HL-60 (cell line): ENCODE results near the gene PCDHB8.
"Not testable (repeated sequence)": the region's sequence is repeated elsewhere in the genome, so short reads cannot be mapped to it uniquely, and the experiment has no call there.

ENCODE experiments used
- DNase-seq, 2 experiments: peaks; one replicate each; pipeline ENCODE4 v3.0.0-alpha.2; 2010 to 2020; ENCODE audit warnings: low read depth in 1 of 2, low spot score in 1 of 2
- H3K27ac ChIP-seq: fragments of 250-450 bp; sonication (Bioruptor Pico); replicated peaks from 2 replicates; pipeline ENCODE4 v1.5.1; 2020; ENCODE audit warnings: mild to moderate bottlenecking, moderate library complexity
- H3K27me3 ChIP-seq: fragments of 250-450 bp; sonication (Bioruptor Pico); 2 replicates; pipeline ENCODE4 v1.5.1; 2021; ENCODE audit warnings: mild to moderate bottlenecking, moderate library complexity; ENCODE audit not compliant: insufficient read depth, poor library complexity, severe bottlenecking
- H3K4me3 ChIP-seq: replicated peaks from 2 replicates; pipeline ENCODE4 v1.5.1; 2011; ENCODE audit warnings: mild to moderate bottlenecking, control low read depth, low read length; ENCODE audit not compliant: insufficient read depth
- CTCF ChIP-seq: IDR thresholded peaks from one replicate; pipeline ENCODE4 v1.5.1; 2011; ENCODE audit warnings: low read length, control low read depth, inconsistent platforms; ENCODE audit not compliant: insufficient read depth
- GABPA ChIP-seq: IDR thresholded peaks from 2 replicates; pipeline ENCODE4 v1.6.1; 2012; ENCODE audit warnings: low read depth
- POLR2AphosphoS5 ChIP-seq: IDR thresholded peaks from 2 replicates; pipeline ENCODE4 v1.6.1; 2012; ENCODE audit warnings: low read depth
- REST ChIP-seq: IDR thresholded peaks from 2 replicates; pipeline ENCODE4 v1.6.1; 2012; ENCODE audit warnings: low read depth; ENCODE audit not compliant: insufficient replicate concordance
- SPI1 ChIP-seq: IDR thresholded peaks from 2 replicates; pipeline ENCODE4 v1.6.1; 2012; ENCODE audit warnings: low read depth, mild to moderate bottlenecking, borderline replicate concordance

PCDHB8 gene

GRCh38 chr5:141149812-141150211 lies 27.8 kb upstream of the PCDHB8 start, which contains the start of gene PCDHB6:
PCDHB6 (plus strand) TSS chr5:141150057; CDS start chr5:141150258, 201 bp downstream.
- Histone ChIP-seq H3K4me3 (no peak within 1 kb of the TSS), H3K27ac (no peak within 1 kb of the TSS), H3K27me3 (no peaks in the 10 kb centered on the region)
- DNase-seq, result no peak
- TF ChIP-seq POLR2AphosphoS5 (no peak), CTCF (no peak), REST (no peak), SPI1 (no peak)

- TF ChIP-seq CTCF, result no peak
- TF ChIP-seq SPI1, result no peak
- no peak for TF ChIP-seq POLR2AphosphoS5
- TF ChIP-seq REST, result no peak
- no peak for TF ChIP-seq GABPA
Observed at GRCh38 chr5:141150224-141150992, 27.2 kb upstream of the PCDHB8 start.

GRCh38 chr5:141150993-141151325 lies 26.6 kb upstream of the PCDHB8 start:
- DNase-seq, result no peak
- no peak for TF ChIP-seq GABPA
- no peak for TF ChIP-seq POLR2AphosphoS5
- no peak for TF ChIP-seq SPI1
- no peak for TF ChIP-seq REST
- TF ChIP-seq CTCF, result no peak
- Histone ChIP-seq H3K27me3 (no peaks in the 10 kb centered on the region), H3K4me3 (no peak overlapping the region), H3K27ac (no peak overlapping the region)

More at GRCh38 chr5:141150224-141150992, 27.2 kb upstream of the PCDHB8 start:
- Histone ChIP-seq H3K27ac (no peak overlapping the region), H3K27me3 (no peaks in the 10 kb centered on the region), H3K4me3 (no peak overlapping the region)
- DNase-seq, result no peak

GRCh38 chr5:141151632-141152031 lies 26.0 kb upstream of the PCDHB8 start:
- not testable (repeated sequence) for H3K27me3 ChIP-seq, H3K4me3 ChIP-seq, H3K27ac ChIP-seq

GRCh38 chr5:141152096-141152495 lies 25.5 kb upstream of the PCDHB8 start:
- not testable (repeated sequence) for DNase-seq, H3K27me3 ChIP-seq, H3K27ac ChIP-seq, H3K4me3 ChIP-seq

More at GRCh38 chr5:141151632-141152031, 26.0 kb upstream of the PCDHB8 start:
- DNase-seq, result not testable (repeated sequence)
